BE2C (cell line): ENCODE results near the gene TOR3A.

Experiments
- DNase-seq: peaks from one replicate; pipeline ENCODE4 v3.0.0-alpha.2; 2020
- H3K27me3 ChIP-seq: fragments of 250-450 bp; sonication (Bioruptor Pico); 2 replicates; pipeline ENCODE4 v1.5.1; 2020; ENCODE audit warnings: mild to moderate bottlenecking
- H3K36me3 ChIP-seq: fragments of 250-450 bp; sonication (Bioruptor Pico); 2 replicates; pipeline ENCODE4 v1.5.1; 2020; ENCODE audit warnings: mild to moderate bottlenecking
- H3K4me1 ChIP-seq: fragments of 250-450 bp; sonication (Bioruptor Pico); 2 replicates; pipeline ENCODE4 v1.5.1; 2020
- H3K4me3 ChIP-seq: 2 replicates; pipeline ENCODE4 v1.5.1; 2011; ENCODE audit warnings: low read depth, low read length
- H3K9me3 ChIP-seq: fragments of 250-450 bp; sonication (Bioruptor Pico); 2 replicates; pipeline ENCODE4 v1.5.1; 2020
- CTCF ChIP-seq: IDR thresholded peaks from 2 replicates; pipeline ENCODE4 v1.5.1; 2012; ENCODE audit warnings: mild to moderate bottlenecking, low read depth, low read length

TOR3A gene

GRCh38 chr1:179099891-179100290 lies 18.0 kb downstream of the TOR3A start:
- no peaks in the 10 kb centered on the region for H3K9me3 ChIP-seq
- TF ChIP-seq CTCF, result no peak
- H3K36me3 ChIP-seq, result peaks cover 43% of the 10 kb centered on the region

GRCh38 chr1:179101566-179101965 lies 19.7 kb downstream of the TOR3A start:
- DNase-seq, result no peak
- Histone ChIP-seq H3K27me3 (no peaks in the 10 kb centered on the region), H3K4me3 (no peak overlapping the region), H3K36me3 (peaks cover 28% of the 10 kb centered on the region), H3K9me3 (no peaks in the 10 kb centered on the region), H3K4me1 (no peaks in the 10 kb centered on the region)
- no peak for TF ChIP-seq CTCF

More at GRCh38 chr1:179099891-179100290, 18.0 kb downstream of the TOR3A start:
- H3K4me1 ChIP-seq, result no peaks in the 10 kb centered on the region
- DNase-seq, result no peak
- H3K4me3 ChIP-seq, result no peak overlapping the region
- H3K27me3 ChIP-seq, result no peaks in the 10 kb centered on the region

- DNase-seq, result no peak
- H3K4me3 ChIP-seq, result no peak overlapping the region
- H3K36me3 ChIP-seq, result peaks cover 23% of the 10 kb centered on the region
- H3K9me3 ChIP-seq, result no peaks in the 10 kb centered on the region
- no peak for TF ChIP-seq CTCF
- 0 out of 2 replicates have a peak, but pooled peaks cover 3% of the 10 kb centered on the region for H3K4me1 ChIP-seq
- no peaks in the 10 kb centered on the region for H3K27me3 ChIP-seq
Observed at GRCh38 chr1:179103999-179104398, 22.1 kb downstream of the TOR3A start.

- TF ChIP-seq CTCF, result no peak
- H3K36me3 ChIP-seq, result peaks cover 24% of the 10 kb centered on the region
- 0 out of 2 replicates have a peak, but pooled peaks cover 3% of the 10 kb centered on the region for H3K4me1 ChIP-seq
- no peaks in the 10 kb centered on the region for H3K27me3 ChIP-seq
- H3K9me3 ChIP-seq, result no peaks in the 10 kb centered on the region
- no peak overlapping the region for H3K4me3 ChIP-seq
- DNase-seq, result no peak
Observed at GRCh38 chr1:179104611-179105250, 22.9 kb downstream of the TOR3A start.

- DNase-seq, result no peak
- no peak overlapping the region for H3K4me3 ChIP-seq
- peaks cover 30% of the 10 kb centered on the region for H3K36me3 ChIP-seq
- 0 out of 2 replicates have a peak, but pooled peaks cover 3% of the 10 kb centered on the region for H3K4me1 ChIP-seq
- H3K9me3 ChIP-seq, result no peaks in the 10 kb centered on the region
- H3K27me3 ChIP-seq, result no peaks in the 10 kb centered on the region
- TF ChIP-seq CTCF, result peak; percentile 52
Observed at GRCh38 chr1:179105393-179105792, 23.5 kb downstream of the TOR3A start.

- Histone ChIP-seq H3K4me1 (0 out of 2 replicates have a peak, but pooled peaks cover 3% of the 10 kb centered on the region), H3K27me3 (no peaks in the 10 kb centered on the region), H3K9me3 (no peaks in the 10 kb centered on the region), H3K36me3 (peaks cover 45% of the 10 kb centered on the region), H3K4me3 (no peak overlapping the region)
- DNase-seq, result peak; percentile 24
- TF ChIP-seq CTCF, result no peak
Observed at GRCh38 chr1:179107706-179108629, 26.1 kb downstream of the TOR3A start.
